Skin of body (tissue), 2 donors: ENCODE results near the gene SP9. TPM values are rescaled to one million over a fixed set of nuclear protein-coding genes. Genes with fewer than 3 reads are reported as not detected.
"Not testable (repeated sequence)": the region's sequence is repeated elsewhere in the genome, so short reads cannot be mapped to it uniquely, and the experiment has no call there.

Source experiments
- DNase-seq: peaks from one replicate; lab custom pipeline; 2025; lab: John Stamatoyannopoulos, UW
- total RNA-seq: library from RNA; depleted of rRNA; stranded (reverse); fragments of >200 nt; gene quantifications from one replicate; pipeline ENCODE4 v1.2.3, GENCODE V29; 2014

The SP9 gene
- total RNA-seq, 1 donor from 2014 or later, result 3.3 TPM

DNA sequence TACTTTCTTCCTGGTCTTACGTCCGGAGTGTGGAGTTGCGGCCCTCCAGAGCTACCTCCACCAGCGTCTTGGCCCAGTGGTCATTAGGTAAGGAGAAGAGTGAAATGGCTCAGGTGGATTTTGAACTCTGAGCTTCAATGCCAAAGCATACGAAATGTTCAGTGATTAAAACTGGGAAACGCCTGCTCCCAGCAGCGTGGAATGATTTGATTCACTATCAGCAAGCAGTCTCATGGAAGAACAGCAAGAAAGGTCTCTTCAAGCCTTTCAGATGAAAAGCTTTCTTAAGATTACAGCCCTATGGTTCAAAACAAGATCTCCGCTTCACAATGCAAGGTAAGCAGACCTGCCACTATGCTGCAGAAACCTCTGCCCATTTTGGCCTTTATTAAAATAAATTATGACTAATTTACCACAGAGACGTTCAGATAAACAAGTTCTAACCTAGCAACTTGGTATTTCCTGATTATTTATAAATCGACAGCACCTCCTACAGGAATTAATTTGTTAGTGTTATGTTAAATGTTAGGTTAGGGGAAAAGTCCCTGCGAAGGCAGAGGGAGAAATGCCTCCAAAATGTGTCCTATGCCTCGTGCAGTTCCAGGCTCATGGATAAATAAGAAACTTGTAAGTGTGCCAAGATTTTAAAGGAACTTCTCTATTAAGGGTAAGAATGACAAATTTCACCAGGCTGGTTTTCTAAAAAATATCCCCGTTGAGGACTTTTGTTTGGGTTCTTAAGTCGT, 10.1 kb downstream of the SP9 start:
- DNase-seq, result peak; percentile 22

DNA sequence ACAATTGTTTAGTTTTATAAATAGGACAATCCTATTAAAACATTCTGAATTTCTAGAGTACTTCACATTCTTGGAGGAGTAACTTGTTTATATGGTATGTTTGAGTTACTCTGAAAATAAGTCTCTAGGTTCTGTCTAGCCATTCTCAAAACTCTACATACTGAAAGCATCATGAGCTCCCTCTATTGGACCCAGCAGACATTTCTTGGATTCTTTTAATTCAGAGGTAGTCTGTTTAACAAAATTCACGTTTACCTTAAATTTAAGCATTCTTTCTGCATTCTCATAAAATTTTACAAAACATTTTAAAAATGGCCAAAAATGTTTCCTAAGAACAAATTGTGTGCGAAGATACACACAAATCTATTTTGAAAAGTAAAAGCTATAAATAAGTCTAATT, 15.3 kb downstream of the SP9 start:
- no peak for DNase-seq

DNA sequence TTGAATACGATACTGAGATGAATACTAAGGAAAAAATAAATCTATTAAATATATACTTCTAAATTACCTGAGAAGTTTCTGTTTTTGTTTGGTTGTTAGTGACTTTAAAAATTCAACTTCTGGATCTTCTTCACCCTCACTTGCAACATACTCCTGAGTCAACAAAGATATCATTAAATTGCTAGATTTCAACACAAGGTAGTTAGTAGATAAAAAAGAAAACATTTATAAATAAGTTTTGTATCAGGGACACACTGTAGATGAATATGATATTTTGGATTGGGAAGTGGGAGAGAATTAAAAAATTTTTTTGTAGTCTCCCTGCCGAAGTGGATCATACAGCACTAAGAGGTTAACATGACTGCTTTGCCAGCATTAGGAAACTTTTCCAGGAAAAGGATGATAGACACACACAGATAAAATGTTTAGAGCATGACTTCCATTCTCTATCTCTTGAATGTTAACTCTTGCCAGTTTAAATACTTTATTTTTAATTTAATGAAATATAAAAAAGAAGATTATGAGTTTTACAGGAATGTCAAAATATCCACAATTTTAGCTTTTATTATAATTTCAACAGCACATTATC, 15.9 kb downstream of the SP9 start:
- DNase-seq, result no peak

DNA sequence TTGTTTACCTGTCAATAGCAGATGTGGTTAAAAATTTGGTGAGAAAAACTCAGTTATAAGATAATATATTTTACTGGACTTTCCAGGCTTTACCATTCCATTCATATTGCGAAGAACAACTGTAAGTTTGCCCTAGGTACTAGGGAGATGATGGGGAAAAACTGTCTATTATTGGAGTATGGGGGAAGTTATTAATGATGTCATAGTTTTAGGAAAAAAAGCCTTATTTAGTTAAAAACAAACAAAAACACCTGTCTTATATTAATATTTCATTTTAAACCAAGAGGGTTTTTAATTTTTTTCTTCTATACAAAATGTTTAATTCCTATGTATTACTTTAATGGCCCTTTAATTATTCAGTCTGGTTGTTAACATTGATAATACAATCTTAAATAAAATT, 18.2 kb downstream of the SP9 start:
- no peak for DNase-seq

DNA sequence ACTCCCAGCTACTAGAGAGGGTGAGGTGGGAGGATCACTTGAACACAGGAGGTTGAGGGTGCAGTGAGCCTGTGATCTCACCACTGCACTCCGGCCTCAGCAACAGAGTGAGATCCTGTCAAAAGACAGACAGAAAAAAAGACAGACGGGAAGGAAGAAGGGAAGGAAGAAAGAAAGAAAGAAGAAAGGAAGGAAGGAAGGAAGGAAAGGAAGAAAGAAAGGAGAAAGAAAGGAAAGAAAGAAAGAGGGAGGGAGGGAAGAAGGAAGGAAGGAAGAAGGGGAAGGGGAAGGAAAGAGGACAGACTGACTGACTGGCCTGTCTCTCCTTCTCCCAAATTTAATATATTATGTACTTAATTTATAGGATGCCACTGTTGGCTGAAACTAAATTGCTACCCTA, 21.6 kb downstream of the SP9 start:
- no peak for DNase-seq

GRCh38 chr2:174359663-174360062, 24.9 kb downstream of the SP9 start:
- DNase-seq, result not testable (repeated sequence)

DNA sequence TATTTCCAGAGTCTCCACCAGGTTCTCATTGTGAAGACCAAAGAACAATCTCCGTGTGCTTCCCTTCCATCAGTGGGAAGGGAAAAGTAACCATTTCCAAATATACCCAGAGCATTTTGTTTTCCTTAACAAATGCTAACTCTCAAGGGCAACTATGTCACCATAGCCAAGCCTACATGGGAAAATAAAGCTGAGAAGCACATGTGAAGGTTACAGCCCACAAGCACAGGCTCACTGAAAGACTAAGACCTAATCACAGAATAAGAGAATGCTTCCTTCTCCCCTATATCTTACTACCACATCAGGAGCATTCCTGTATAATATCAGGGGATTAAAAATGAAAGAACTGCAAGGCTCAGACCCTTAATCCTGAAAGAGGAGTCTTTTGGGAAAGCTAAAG, 28.2 kb downstream of the SP9 start:
- DNase-seq, result no peak

DNA sequence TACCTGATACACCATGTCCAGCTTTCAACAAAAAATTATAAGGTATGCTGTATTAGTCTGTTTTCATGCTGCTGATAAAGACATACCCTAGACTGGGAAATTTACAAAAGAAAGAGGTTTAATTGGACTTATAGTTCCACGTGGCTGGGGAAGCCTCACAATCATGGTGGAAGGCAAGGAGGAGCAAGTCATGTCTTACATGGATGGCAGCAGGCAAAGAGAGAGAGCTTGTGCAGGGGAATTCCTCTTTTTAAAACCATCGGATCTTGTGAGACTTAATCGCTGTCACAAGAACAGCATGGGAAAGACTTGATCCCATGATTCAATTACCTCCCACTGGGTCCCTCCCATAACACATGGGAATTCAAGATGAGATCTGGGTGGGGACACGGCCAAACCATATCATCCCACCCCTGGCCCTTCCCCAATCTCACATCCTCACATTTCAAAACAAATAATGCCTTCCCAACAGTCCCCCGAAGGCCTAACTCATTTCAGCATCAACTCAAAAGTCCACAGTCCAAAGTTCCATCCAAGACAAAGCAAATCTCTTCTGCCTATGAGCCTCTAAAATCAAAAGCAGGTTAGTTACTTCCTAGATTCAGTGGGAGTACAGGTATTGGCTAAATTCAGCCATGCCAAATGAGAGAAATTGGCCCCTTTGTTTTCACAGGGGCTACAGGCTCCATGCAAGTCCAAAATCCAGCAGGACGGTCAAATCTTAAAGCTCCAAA, 28.9 kb downstream of the SP9 start:
- DNase-seq, result not testable (repeated sequence)

GRCh38 chr2:174364628-174365027, 29.9 kb downstream of the SP9 start:
- no peak for DNase-seq

DNA sequence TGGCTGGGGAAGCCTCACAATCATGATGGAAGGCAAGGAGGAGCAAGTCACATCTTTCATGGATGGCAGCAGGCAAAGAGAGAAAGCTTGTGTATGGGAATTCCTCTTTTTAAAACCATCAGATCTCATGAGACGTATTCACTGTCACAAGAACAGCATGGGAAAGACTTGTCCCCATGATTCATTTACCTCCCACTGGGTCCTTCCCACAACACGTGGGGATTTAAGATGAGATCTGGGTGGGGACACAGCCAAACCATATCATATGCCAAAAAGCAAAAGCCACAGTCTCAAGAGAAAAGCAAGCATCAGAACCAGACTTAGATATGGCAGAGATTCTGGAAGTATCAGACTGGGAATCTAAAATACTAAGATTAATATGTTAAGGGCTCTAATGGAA, 30.8 kb downstream of the SP9 start:
- no peak for DNase-seq

DNA sequence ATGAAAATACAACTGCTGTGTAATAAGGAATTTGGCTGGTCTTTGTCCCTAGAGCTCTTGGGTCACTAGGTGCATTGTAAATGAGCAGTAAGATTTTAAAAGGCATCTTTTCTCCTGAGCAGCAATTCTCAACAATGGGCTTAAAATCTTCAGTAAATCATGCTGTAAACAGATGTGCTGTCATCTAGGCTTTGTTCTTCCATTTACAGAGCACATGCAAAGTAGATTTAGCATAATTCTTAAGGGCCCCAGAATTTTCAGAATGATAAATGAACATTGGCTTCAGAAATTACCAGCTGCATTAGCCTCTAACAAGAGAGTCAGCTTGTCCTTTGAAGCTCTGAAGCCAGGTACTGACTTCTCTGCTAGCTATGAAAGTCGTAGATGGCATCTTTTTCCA, 33.9 kb downstream of the SP9 start:
- DNase-seq, result no peak

GRCh38 chr2:174376967-174377366, 42.2 kb downstream of the SP9 start:
- DNase-seq, result no peak

- no peak for DNase-seq
Observed at GRCh38 chr2:174383796-174384195, 49.0 kb downstream of the SP9 start.

GRCh38 chr2:174385201-174385600, 50.4 kb downstream of the SP9 start:
- DNase-seq, result no peak

Other genes starting within 250 kb of the SP9 start
- 76.2 TPM for gene OLA1, start 86.4 kb upstream of the SP9 start, total RNA-seq
- 18.2 TPM for gene SCRN3, start 60.8 kb downstream of the SP9 start, total RNA-seq
- gene GPR155, start 152.1 kb downstream of the SP9 start, total RNA-seq, result 5.8 TPM